Peyer's patch (tissue), 4 donors: ENCODE results near the gene CA9. TPM values are rescaled to one million over a fixed set of nuclear protein-coding genes. Genes with fewer than 3 reads are reported as not detected.
"Not testable (repeated sequence)": the region's sequence is repeated elsewhere in the genome, so short reads cannot be mapped to it uniquely, and the experiment has no call there.

Experiments
- DNase-seq, 3 donors: peaks; one replicate each; pipeline ENCODE4 v3.0.0-alpha.2; 2017 to 2019
- H3K27ac ChIP-seq, 4 donors: fragments of 200-600 bp; sonication (generic); one replicate each; pipeline ENCODE4 v1.5.1; 2016 to 2019
- H3K27me3 ChIP-seq, 2 donors: fragments of 200-600 bp; sonication (generic); one replicate each; pipeline ENCODE4 v1.5.1; 2019
- H3K36me3 ChIP-seq, 3 donors: fragments of 200-600 bp; sonication (generic); one replicate each; pipeline ENCODE4 v1.5.1; 2016 to 2019
- H3K4me1 ChIP-seq, 4 donors: fragments of 200-600 bp; sonication (generic); one replicate each; pipeline ENCODE4 v1.5.1; 2016 to 2019
- H3K4me3 ChIP-seq, 4 donors: fragments of 200-600 bp; sonication (generic); 1 replicate in 3 of 4; 2 replicates in 1 of 4; pipeline ENCODE4 v1.5.1; 2016 to 2019; ENCODE audit warnings: mild to moderate bottlenecking in 1 of 4
- H3K9me3 ChIP-seq, 4 donors: fragments of 200-600 bp; sonication (generic); one replicate each; pipeline ENCODE4 v1.5.1; 2016 to 2019; ENCODE audit warnings: mild to moderate bottlenecking in 1 of 4
- POLR2A ChIP-seq, 2 donors: fragments of 450-650 bp; IDR thresholded peaks; one replicate each; pipeline ENCODE4 v1.5.1; 2017; ENCODE audit warnings: antibody characterized with exemption in 2 of 2, mild to moderate bottlenecking in 2 of 2, moderate library complexity in 2 of 2
- total RNA-seq, 4 donors: library from RNA; depleted of rRNA; stranded (reverse); fragments of >200 nt; gene quantifications; one replicate each; pipeline ENCODE4 v1.1.0, GENCODE V29; 2016
- TF ChIP-seq, protein P1 (sequence below), 6 experiments: fragments of 450-650 bp in 4 of 6; fragments of 200-600 bp in 2 of 6; sonication (generic) in 1 of 6; IDR thresholded peaks; one replicate each; pipeline ENCODE4 v1.5.1; 2017 to 2019; ENCODE audit warnings: antibody characterized with exemption in 6 of 6, mild to moderate bottlenecking in 3 of 6, moderate library complexity in 1 of 6

Gene CA9
- total RNA-seq, 4 donors from 2014 or later: 1.6 to 6.3 (median 5.2) TPM

DNA sequence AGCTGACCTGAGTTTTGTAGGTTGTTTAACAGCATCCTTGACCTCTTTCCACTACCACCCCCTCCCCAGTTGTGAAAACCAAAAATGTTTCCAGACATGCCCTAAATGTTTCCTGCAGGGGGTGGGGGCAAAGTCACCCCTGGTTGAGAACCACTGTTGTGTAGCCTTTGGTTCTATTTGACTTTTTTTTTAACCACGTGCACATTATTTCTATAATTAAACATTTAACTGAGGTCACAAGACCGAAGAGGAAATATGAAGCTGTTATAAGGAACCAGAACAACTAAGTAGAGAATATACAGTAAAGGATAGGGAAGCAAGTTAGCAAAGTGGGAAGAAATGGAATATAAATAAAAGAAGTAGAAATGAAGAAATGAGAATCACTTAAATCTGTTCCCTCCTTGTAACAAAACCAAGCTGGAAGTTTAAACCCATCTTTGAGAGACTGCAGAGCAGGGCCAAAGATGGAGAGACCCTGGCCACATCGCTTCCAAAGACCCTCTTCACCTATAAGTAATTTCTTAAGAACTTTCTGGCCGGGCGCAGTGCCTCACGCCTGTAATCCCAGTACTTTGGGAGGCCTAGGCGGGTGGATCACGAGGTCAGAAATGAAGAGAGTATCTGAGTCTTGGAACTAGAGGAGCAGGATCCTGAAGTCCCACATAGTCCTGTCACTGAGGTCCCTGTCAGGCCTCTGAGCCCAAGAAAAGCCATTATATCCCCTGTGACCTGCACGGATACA, 37.4 kb upstream of the CA9 start:
- DNase-seq: peak in 2 of 3 donors; percentile 70

DNA sequence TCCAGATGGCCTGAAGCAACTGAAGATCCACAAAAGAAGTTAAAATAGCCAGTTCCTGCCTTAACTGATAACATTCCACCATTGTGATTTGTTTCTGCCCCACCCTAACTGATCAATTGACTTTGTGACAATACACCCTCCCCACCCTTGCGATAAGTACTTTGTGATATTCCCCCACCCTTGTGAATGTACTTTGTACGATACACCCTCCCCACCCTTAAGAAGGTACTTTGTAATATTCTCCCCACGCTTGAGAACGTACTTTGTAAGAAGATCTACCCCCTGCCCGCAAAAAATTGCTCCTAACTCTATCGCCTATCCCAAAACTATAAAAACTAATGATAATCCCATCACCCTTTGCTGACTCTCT, 36.9 kb upstream of the CA9 start:
- Histone ChIP-seq H3K27ac (peak overlapping the region in 1 of 4 donors; percentile 75), H3K4me1 (peaks cover 0 to 21% (median 2%) of the 10 kb centered on the region in 4 donors)
- H3K4me3 ChIP-seq, H3K27me3 ChIP-seq, H3K9me3 ChIP-seq, H3K36me3 ChIP-seq, DNase-seq: not testable (repeated sequence)

More for the DNA sequence above, 37.4 kb upstream of the CA9 start:
- no peaks in the 10 kb centered on the region for H3K27me3 ChIP-seq
- peak overlapping the region; percentile 14 to 75 (median 40) for H3K27ac ChIP-seq
- no peaks in the 10 kb centered on the region for H3K36me3 ChIP-seq
- H3K9me3 ChIP-seq: no peaks in the 10 kb centered on the region
- peaks cover 0 to 21% (median 2%) of the 10 kb centered on the region in 4 donors for H3K4me1 ChIP-seq
- H3K4me3 ChIP-seq: no peak overlapping the region
- TF ChIP-seq POLR2A (IDR thresholded peaks at IDR 0.05): no peak

DNA sequence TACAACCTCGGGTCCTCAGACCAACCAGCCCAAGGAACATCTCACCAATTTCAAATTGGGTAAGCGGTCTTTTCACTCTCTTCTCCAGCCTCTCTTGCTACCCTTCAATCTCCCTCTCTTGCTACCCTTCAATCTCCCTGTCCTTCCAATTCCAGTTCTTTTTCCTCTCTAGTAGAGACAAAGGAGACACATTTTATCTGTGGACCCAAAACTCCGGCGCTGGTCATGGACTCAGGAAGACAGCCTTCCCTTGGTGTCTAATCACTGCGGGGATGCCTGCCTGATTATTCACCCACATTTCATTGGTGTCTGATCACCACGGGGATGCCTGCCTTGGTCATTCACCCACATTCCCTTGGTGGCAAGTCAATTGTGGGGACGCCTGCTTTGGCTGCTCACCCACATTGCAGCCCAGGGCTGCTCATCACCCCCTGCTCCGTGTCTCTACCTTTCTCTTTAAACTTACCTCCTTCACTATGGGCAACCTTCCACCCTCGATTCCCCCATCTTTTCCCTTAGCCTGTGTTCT, 36.2 kb upstream of the CA9 start:
- Histone ChIP-seq H3K4me1 (peaks cover 0 to 21% (median 2%) of the 10 kb centered on the region in 4 donors), H3K27ac (peak overlapping the region in 1 of 4 donors; percentile 38)
- H3K4me3 ChIP-seq, H3K36me3 ChIP-seq, H3K9me3 ChIP-seq, H3K27me3 ChIP-seq: not testable (repeated sequence)
- peak in 1 of 3 donors; percentile 26 for DNase-seq

DNA sequence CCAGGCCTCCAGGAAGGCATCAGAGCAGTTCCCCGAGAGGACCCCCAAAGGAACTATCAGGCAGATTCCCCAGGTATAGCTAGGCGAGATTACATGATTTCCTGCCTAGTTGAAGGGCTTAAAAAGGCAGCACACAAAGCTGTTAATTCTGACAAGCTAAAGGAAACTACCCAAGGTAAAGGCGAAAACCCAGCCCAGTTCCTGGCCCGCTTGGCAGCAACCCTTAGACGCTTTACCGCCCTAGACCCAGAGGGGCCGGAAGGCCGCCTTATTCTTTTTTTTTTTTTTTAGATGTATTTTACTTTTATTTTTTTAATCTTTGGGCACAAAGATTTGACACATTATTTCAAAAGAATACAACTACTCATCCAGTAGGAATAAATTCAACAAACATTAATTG, 35.0 kb upstream of the CA9 start:
- not testable (repeated sequence) for H3K36me3 ChIP-seq, H3K9me3 ChIP-seq, H3K4me3 ChIP-seq, H3K27ac ChIP-seq, H3K27me3 ChIP-seq
- DNase-seq: peak in 1 of 3 donors; percentile 53
- H3K4me1 ChIP-seq: peaks cover 0 to 21% (median 2%) of the 10 kb centered on the region in 4 donors

DNA sequence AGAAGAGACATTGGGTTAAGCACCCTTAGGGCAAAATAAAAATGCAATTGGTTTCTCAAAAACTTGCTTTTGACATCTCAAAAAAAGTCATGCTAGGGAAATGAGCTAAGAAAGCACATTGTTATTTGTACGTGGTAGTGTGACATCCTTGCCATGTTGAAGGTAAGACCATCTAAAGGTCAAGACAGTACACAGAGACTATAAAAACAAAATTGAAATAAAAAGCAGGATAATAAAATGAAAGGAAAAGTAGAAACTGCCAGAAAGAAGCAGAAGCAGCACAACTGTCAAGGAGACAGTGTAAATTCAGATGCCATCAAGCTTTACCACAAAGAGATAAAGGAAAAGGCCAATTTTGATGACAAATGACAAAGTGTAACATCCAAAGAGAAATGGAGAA, 34.5 kb upstream of the CA9 start:
- DNase-seq, H3K4me3 ChIP-seq, H3K27me3 ChIP-seq, H3K9me3 ChIP-seq, H3K36me3 ChIP-seq: not testable (repeated sequence)
- Histone ChIP-seq H3K27ac (peak overlapping the region in 1 of 4 donors; percentile 44), H3K4me1 (peaks cover 0 to 21% (median 2%) of the 10 kb centered on the region in 4 donors)

DNA sequence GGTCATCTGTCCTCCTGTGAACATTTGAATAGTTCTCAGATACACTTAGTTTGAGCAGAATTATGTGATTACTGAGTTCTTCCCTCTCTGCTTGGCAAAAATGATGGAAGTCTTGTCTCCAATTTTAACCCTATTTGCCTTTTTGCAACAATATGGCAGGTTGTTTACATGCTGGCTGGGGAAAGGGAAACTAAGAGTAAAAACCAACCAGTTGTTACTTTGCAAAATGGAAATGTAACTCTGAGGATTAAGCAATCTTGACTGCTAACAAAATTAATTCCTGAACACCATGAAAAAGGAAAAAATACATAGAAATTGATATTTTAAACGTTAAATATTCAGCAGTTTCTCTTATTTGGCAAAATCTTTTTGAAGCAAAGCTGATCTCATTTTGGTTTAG, 34.1 kb upstream of the CA9 start:
- peak overlapping the region in 1 of 4 donors; percentile 44 for H3K27ac ChIP-seq

DNA sequence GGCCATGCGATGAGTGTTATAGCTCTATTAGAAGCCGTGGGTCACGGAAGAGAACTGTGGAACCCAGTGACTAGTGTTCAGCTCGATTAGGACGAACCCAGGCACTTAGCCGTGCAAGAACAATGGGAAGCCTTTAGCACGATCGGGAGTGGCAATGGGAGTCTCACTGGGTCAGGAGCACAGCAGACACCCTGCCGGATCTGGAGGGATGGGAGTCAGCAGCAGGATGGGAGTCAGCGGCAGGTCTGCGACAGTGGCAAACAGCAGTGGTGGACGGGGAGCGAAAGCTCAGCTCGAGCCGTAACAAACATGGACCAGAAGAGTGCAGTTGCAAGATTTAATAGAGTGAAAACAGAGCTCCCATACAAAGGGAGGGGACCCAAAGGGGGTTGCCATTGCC, 33.3 kb upstream of the CA9 start:
- not testable (repeated sequence) for H3K27ac ChIP-seq, H3K4me3 ChIP-seq, H3K36me3 ChIP-seq, H3K9me3 ChIP-seq, H3K27me3 ChIP-seq
- DNase-seq: peak in 1 of 3 donors; percentile 29
- H3K4me1 ChIP-seq: peaks cover 0 to 18% (median 1%) of the 10 kb centered on the region in 4 donors

More for the DNA sequence above, 34.1 kb upstream of the CA9 start:
- TF ChIP-seq POLR2A (IDR thresholded peaks at IDR 0.05): no peak
- TF ChIP-seq, protein P1, sequence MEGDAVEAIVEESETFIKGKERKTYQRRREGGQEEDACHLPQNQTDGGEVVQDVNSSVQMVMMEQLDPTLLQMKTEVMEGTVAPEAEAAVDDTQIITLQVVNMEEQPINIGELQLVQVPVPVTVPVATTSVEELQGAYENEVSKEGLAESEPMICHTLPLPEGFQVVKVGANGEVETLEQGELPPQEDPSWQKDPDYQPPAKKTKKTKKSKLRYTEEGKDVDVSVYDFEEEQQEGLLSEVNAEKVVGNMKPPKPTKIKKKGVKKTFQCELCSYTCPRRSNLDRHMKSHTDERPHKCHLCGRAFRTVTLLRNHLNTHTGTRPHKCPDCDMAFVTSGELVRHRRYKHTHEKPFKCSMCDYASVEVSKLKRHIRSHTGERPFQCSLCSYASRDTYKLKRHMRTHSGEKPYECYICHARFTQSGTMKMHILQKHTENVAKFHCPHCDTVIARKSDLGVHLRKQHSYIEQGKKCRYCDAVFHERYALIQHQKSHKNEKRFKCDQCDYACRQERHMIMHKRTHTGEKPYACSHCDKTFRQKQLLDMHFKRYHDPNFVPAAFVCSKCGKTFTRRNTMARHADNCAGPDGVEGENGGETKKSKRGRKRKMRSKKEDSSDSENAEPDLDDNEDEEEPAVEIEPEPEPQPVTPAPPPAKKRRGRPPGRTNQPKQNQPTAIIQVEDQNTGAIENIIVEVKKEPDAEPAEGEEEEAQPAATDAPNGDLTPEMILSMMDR (IDR thresholded peaks at IDR 0.05): no peak
- Histone ChIP-seq H3K4me1 (peaks cover 0 to 21% (median 2%) of the 10 kb centered on the region in 4 donors), H3K4me3 (no peak overlapping the region), H3K9me3 (no peaks in the 10 kb centered on the region), H3K36me3 (no peaks in the 10 kb centered on the region), H3K27me3 (no peaks in the 10 kb centered on the region)
- no peak for DNase-seq

DNA sequence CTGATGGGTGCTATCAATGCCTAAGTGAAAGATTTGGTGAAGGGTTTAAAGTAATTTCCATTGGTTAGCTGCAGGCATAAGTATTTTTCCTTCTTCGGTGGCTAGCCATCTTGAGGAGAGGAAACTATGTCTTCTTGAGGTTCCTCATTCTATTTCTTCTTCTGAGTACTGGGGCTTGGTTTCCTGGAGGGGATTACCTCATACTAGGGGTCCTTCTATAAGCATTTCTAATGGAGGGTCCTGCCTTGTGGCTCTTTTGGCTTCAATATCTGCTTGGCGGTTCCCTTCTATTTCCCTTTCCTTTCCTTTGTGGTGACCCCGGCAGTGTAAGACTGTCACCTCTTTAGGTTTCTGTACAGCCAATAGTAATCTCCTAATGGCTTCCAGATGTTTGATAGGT, 32.2 kb upstream of the CA9 start:
- not testable (repeated sequence) for DNase-seq, H3K27me3 ChIP-seq, H3K9me3 ChIP-seq, H3K4me3 ChIP-seq, H3K36me3 ChIP-seq
- Histone ChIP-seq H3K27ac (peak overlapping the region in 1 of 4 donors; percentile 52), H3K4me1 (peaks cover 0 to 15% (median 3%) of the 10 kb centered on the region in 4 donors)

DNA sequence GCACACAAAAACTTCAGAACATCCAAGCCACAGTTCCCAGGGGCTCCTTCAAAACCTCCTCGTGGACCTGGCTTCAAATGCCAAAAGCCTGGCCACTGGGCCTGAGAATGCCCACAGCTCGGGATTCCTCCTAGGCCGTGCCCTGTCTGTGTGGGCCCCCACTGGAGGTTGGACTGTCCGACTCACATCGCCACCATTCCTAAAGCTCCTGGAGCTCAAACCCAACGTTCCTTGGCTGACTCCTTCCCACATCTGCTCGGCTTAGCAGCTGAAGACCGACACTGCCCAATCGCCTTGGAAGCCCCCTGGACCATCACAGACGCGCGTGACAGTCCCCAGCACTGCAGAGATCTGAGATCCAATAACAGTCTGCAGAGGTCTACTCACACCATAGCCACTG, 30.7 kb upstream of the CA9 start:
- Histone ChIP-seq H3K36me3 (no peaks in the 10 kb centered on the region), H3K27me3 (no peaks in the 10 kb centered on the region), H3K4me3 (no peak overlapping the region), H3K4me1 (peaks cover 0 to 14% (median 9%) of the 10 kb centered on the region in 4 donors), H3K27ac (no peak overlapping the region), H3K9me3 (no peaks in the 10 kb centered on the region)
- DNase-seq: peak in 1 of 3 donors; percentile 42
- TF ChIP-seq POLR2A (IDR thresholded peaks at IDR 0.05): no peak
- TF ChIP-seq, protein P1 (IDR thresholded peaks at IDR 0.05): no peak

DNA sequence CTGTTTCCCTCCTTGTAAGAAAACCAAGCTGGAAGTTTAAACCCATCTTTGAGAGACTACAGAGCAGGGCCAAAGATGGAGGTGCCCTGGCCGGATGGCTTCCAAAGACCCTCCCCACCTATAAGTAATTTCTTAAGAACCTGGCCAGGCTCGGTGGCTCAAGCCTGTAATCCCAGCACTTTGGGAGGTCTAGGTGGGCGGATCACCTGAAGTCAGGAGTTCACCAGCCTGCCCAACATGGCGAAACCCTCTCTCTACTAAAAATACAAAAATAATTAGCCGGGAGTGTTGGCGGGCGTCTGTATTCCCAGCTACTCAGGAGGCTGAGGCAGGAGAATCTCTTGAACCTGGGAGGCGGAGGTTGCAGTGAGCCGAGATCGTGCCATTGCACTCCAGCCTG, 28.0 kb upstream of the CA9 start:
- DNase-seq: peak in 1 of 3 donors; percentile 48
- Histone ChIP-seq H3K4me3 (peak overlapping the region; percentile 54 to 66 (median 58)), H3K27ac (peak overlapping the region; percentile 87 to 96 (median 90)), H3K4me1 (peaks cover 0 to 18% (median 12%) of the 10 kb centered on the region in 4 donors)
- H3K9me3 ChIP-seq, H3K27me3 ChIP-seq, H3K36me3 ChIP-seq: not testable (repeated sequence)
